ENCODE results near the gene ERLEC1.
"Not testable (repeated sequence)": the region's sequence is repeated elsewhere in the genome, so short reads cannot be mapped to it uniquely, and the experiment has no call there.

ERLEC1 gene

DNA sequence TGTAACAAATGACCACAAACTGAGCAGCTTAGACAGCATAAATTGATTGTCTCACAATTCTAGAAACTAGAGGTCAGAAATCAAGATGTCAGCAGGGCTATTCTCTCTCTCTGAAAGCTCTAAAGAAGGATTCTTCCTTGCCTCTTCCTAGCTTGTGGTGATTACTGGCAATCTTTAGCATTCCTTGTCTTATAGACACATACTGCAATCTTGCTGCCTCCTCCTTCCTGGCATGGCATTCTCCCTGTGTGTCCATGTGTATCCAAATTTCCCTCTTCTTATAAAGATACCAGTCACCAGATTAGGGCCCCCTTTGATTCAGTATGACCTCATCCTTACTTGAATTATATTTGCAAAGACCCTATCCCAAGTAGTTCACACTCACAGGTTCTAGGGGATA is 2.4 kb upstream of the ERLEC1 start:
- DNase-seq (ENCODE audit: low spot score) = no peak

DNA sequence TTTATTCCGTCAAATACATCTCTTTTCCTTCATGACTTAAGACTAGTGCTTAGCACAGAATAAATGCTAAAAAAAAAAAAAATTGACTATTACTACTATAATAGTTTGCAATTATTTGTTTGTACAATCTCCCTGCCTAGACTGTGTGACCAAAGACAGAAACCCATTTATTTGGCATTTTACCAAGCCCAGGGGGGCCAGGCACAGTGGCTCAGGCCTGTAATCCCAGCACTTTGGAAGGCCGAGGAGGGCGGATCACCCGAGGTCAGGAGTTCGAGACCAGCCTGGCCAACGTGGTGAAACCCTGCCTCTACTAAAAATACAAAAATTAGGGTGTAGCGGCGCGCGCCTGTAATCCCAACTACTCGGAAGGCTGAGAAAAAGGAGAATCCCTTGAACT is 1.5 kb upstream of the ERLEC1 start:
- DNase-seq (ENCODE audit: low spot score) = no peak

DNA sequence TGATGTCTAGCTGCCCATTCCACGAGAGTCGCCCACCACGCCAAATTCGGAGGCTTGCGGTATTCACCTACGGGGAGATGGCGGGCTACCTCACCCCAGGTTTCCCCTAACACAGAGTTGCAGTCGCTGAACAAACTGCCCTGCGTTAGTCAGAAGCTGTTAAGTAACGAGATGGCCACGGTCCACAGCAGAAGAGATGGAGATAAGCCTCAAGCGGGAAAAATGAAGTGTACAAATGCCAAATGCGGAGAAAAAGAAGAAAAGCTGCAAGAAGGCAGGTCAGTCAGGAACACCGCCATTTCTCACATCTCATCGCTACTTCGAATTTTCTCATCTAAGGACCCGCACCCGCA is 516 bp upstream of the ERLEC1 start:
- no peak for DNase-seq (ENCODE audit: low spot score)

DNA sequence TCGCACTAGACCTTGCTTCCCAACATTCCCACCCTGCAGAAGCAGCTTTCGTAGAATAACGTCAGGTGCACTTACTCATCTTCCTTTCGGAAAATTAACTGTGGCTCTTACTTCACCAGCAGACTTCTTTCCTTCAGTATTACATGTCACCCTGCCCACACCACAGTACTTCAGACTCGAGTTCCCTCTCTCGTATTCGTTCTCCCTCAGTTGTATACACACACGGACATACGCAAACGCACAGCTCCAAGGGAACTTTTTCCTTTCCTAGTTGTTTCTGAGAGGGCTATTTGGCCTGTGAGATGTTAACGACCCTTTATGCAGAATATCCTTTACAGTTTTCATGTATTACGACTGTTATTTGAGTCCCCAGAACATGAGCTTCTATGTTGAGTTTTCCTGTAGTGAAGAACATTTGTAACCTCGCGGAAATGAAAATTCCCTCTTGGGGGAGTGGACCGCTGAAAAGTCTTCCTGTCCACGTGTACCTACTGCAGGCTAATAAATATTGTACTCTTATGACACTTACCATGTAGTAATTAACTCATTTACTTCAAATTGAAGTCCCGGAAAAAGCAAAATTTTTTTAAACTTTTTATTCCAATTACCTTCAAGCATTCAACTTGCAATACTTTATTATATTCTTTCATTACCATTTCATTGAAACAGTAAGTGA is 908 bp downstream of the ERLEC1 start:
- no peak for DNase-seq (ENCODE audit: low spot score)

DNA sequence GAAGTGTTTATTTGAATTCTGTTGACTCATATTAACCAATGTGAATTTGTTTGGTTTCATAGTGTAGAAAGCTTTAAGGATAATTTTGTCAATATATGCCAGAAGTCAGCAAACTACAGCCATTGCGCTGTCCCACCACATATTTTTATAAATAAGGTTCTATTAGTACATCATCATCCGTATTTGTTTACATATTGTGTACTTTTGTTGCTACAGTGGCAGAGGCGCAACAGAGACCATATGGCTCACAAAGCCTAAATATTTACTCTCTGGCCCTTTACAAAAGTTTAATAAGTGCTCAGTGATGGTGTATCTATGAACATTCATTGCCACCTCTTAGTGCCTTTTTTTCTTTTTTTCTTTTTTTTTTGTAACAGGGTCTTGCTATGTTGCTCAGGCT is 6.4 kb downstream of the ERLEC1 start:
- no peak for DNase-seq (ENCODE audit: low spot score)

DNA sequence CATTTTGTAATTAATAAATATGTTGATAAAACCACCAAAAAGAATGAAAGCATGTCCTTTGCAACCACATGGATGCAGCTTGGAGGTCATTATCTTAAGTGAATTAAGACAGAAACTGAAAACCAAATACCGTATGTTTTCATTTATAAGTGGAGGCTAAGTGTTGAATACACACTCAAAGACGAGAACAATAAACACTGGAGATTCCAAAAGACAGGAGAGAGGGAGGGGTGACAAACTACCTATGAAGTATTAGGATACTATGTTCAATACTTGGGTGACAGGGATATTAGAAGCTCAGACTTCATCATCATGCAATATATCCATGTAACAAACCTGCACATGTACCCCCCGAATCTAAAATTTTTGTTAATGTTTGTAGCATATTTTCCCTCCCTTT is 7.0 kb downstream of the ERLEC1 start:
- no peak for DNase-seq (ENCODE audit: low spot score)

DNA sequence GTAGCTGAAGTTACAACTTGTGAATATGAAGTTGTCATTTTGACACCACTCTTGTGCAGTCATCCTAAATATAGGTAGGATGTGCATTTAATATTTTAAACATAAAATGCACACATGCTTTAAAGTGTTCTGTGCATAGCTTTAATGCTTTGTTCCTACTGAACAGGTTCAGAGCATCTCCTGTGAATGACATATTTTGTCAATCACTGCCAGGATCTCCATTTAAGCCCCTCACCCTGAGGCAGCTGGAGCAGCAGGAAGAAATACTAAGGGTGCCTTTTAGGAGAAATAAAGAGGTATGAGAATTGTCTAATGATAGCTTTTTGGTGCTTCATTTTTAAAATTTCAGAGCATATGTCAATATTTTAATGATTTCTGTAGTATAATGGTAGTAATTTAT is 14.7 kb downstream of the ERLEC1 start:
- DNase-seq (ENCODE audit: low spot score) = no peak

DNA sequence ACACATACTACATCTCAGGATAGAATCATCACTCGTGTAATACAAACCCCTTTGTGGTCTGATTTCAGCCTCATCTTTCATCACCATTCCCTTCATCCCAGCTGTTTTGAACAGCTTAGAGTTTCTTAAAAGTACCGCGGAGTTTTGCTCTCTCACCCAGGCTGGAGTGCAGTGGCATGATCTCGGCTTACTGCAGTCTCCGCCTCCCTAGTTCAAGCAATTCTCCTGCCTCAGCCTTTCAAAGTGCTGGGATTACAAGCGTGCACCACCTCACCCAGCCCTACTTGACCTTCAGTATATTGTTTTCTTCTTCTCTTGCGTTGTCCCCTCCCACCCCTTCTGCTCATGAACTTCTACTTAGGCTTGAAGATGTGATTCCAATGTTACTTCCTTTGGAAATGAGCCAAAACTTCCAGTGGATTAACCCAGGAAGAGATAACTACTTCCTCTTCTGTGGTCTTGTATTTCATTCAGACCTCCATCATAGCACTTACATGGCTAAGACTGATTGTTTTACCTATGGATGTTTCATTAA is 15.8 kb downstream of the ERLEC1 start:
- no peak for DNase-seq (ENCODE audit: low spot score)

DNA sequence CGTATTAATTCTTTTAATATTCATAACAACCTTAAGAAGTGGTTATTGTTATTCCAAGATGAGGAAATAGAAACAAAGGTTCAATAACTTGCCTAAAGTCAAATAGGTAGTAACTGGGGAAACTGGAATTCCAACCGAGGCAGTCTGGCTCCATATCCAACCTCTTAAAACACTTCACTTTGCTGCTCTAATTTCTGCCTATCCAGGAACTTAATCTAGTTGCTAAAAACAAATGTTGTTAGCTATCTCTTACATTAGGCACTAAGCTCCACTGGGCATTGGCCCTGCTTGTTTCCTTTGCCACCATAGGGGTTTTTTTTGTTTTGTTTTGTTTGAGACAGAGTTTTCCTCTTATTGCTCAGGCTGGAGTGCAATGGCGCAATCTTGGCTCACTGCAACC is 24.8 kb downstream of the ERLEC1 start:
- no peak for DNase-seq (ENCODE audit: low spot score)

DNA sequence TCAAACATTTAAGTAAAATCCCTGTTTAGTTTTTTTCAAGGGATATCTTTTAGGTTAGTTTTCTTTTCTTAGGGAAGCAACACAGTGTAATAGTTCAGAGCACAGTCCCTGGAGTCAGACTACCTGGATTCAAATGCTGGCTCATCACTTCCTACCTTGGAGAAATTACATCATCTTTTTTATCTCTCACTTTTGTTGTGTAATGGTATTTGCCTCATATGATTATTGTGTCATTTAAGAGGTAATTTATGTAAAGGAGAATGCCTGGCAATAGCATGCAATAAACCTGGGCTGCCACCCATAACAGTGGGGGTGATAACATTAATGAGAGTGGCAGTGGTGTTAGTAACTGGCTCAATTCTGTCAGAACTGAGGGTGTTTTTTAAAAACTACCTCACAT is 26.3 kb downstream of the ERLEC1 start:
- DNase-seq (ENCODE audit: low spot score) = no peak

DNA sequence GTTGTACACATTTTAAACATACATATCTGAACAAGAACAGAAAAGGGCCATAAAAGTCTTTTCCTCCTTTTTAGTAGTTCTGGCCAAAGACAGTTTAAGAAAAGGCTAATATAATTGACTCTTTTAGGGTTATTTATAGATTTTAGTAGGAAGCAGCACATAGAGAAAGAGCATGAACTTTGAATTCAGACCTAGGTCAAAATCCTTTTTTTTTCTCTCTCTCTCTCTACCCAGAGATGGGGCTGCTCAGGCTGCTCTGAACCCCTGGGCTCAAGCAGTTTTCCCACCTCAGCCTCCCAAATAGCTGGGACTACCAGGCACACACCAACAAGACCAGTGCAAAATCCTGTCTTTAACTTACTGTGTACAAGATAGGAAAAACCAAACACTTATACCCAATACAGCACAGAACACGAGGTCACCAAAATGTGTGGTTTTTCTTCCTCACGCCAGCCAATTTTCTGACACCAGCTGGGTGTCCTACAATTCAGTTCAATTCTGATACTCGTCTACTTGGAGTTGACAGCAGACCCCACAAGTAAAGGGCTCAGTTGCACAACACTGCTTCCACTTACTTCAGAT is 32.1 kb downstream of the ERLEC1 start:
- no peak for DNase-seq (ENCODE audit: low spot score)

DNA sequence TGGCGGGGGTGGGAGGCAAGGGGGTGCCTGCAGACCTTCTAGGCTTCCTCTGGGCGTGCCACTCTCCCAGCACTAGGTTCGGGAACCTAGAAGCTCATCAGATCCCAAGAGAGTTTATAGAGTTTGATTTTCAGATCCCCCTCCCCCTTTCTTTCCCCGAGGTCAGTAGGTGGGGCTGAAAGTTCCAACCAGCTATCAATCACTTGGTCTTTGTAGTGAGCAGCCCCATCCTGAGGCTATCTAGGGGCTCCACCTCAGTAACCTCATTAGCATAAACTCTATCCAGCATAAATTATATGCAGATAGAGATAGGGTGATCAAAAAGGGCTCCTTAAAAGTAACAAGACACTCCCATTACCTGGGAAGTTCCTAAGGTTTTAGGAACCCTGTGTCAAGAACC is 32.8 kb downstream of the ERLEC1 start:
- no peak for DNase-seq (ENCODE audit: low spot score)

DNA sequence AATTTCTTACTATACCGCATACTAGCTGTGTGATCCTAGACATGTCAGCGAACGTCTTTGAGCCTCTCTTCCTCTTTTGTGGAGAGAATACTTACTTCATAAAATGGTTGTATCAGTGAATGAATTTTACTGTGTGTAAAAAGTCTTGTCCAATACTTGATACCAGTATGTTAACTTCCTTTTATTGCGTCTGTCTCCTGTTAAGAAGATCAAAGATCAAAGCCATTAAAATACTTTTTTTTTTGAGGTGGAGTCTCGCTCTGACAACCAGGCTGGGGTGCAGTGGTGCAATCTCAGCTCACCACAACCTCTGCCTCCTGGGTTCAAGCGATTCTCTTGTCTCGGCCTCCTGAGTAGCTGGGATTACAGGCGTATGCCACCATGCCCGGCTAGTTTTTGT is 33.2 kb downstream of the ERLEC1 start:
- no peak for DNase-seq (ENCODE audit: low spot score)

DNA sequence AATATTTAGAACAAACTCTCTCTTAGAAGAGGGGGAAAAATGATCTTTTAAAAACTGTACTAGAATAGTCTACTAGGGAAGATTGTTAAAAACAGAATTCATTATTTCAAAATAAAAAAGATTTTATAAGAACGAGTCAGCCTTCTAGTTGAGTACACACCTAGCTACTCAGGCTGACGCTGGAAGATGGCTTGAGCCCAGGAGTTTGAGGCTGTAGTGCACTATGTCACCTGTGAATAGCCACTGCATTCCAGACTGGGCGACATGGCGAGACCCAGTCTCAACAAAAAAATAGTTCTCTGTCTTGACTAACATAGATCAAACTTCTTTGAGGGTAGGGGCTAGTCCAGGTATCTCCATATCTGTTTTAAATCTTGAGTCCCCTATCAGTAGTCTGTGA is 33.9 kb downstream of the ERLEC1 start:
- no peak for DNase-seq (ENCODE audit: low spot score)

DNA sequence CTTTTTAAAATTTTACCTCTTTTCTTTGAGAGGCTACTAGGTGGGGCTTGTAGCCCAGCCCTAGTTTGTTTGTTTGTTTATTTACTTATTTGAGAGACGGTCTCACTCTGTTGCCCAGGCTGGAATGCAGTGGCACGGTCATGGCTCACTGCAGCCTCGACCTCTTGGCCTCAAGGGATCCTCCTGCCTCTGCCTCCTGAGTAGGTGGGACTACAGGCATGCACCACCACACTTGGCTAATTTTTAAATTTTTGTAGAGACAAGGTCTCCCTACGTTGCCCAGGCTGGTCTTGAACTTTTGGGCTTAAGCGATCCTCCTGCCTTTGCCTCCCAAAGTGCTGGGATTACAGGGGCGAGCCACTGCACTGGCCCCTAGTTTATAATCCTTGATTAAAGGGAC is 35.0 kb downstream of the ERLEC1 start:
- no peak for DNase-seq (ENCODE audit: low spot score)

DNA sequence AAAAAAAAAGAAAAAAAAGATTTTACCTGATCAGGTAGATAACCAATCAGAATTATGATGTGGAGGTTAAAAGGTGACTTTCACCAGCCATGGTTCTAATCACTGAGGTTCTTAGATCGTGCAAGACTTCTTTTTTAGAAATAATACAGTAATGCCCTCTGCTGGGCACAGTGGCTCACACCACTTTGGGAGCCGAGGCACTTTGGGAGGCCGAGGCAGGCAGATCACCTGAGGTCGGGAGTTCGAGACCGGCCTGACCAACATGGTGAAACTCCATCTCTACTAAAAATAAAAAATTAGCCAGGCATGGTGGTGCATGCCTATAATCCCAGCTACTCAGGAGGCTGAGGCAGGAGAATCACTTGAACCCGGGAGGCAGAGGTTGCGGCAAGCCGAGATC is 36.8 kb downstream of the ERLEC1 start:
- not testable (repeated sequence) for DNase-seq (ENCODE audit: low spot score)

DNA sequence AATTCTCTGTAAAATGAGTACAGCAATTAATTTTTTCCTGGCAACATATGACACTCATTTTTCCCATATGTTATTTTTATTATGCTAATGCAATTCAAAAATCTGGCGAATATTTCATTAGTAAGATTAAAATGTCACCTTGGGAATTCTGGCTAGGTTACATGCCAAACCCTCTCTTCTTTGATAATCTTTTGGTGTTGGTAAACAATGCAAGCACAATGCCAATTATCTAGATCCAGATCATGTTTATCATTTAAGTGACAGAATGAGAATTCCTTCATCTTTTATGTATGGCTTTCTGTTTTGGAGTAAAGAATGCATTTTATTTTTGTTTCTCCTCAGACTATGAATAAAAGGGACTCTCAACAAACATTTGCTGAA is 39.2 kb downstream of the ERLEC1 start:
- DNase-seq (ENCODE audit: low spot score) = no peak

DNA sequence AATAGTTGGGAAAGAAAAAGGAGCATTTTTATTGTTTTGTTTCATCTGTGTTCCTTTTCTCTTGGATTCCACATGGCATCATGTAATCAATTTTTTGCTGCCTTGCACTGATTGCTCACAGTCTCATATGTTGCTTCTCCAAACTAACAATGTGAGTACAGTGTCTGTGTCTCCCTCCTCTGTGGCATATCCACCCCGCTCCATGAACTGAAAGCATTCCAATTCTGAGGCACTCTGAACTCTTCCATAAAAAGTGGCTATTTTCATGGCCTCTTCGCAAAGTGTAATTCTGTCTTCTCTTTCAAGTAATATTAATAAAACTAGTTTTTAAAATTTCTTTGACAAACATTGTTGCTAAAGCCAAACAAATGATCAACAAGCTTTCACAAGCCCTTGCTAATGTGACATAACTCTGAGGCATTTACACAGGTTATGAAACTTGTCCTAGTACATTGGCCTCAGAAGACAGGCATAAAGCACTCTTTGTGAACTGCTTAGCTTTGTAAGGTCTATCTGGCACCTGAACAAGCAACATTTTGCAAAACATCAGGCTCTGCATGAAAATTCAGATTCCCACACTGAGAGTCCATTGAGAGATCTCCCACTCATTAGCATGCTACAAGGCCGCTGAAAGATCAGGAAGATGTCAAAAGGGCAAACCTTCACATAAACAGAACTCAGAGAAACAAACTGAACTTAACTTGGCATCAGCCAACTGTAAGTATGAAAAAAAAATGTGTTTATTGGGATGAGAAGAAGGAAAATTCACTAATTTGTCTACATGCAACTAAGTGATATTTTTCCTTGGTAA is 39.9 kb downstream of the ERLEC1 start:
- peak; percentile 81 for DNase-seq (ENCODE audit: low spot score)

DNA sequence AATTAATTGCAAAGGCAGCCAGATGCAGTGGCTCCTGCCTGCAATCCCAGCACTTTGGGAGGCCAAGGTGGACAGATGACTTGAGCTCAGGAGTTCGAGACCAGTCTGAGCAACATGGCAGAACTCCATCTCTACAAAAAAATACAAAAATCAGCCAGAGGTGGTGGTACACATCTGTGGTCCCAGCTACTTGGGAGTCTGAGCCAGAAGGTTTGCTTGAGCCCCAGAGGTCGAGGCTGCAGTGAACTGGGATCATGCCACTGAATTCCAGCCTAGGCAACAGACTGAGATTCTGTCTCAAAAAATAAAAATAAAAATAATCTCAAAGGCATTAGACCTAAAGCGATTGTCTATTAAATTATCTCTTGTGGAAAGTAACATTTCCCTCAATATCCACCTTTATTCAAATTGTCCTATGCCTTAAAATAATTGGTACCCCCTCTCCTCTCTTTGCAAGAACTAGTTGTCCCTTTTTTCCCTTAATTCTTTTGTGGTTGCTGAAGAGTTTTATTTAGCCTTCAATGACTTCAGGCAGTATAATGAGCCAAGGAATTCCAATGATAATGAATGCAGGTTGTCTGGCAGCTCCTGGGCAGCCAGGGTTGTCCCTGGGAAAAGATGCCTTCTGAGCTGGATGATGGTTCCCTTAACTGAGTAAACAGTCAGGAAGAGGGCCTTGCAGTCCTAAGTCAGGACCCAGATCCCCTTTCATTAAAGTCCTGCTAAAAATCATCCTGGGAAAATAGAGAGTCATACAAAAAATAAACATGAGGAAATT is 40.7 kb downstream of the ERLEC1 start:
- DNase-seq (ENCODE audit: low spot score) = no peak

DNA sequence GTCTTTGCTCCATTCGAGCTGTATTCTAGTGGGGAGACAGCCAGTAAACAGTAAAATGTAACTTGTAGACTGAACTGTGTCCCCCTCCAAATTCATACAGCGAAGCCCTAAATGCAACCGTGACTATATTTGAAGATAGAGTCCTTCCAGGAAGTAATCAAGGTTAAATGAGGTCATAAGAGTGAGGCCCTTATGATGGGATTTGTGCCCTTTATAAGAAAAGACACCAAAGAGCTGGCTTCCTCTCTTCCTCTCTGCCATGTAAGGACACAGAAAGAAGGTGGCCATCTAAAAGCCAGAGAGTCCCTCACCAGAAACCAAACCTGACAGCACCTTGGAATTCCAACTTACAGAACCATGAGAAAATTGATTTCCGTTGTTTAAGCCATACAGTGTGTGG is 41.5 kb downstream of the ERLEC1 start:
- DNase-seq (ENCODE audit: low spot score) = no peak

DNA sequence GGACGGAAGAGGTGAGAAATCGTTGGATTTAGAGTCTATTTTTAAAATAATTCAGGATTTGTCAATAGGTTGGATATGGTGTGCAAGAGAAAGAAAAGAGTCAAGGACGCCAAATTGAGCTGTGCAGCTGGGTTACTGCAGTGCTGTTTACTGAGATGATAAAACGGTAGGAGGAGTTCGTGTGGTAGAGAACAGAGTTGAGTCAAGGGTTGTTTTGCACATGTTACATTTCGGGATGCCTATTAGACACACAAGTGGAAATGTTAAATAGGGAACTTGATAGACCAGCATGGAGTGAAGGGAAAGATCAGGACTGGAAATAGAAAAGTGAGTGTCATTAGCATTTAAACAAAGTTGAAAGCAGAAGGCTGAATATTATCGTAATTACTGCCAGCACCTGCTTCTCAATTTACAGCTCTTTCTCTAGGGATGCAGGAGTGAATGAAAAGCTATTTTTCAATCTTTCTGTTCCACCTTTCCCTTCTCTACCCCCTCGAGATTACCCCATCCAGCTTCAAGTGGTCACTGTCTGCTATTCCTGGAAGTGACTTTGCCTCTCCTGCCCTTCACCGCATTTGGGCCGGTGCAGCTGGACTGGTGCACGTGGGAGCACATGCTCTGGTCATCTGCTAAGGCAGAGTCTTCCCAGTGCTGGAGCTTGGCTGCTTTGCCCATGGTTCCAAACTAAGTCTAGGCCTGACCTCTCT is 42.6 kb downstream of the ERLEC1 start:
- no peak for DNase-seq (ENCODE audit: low spot score)

DNA sequence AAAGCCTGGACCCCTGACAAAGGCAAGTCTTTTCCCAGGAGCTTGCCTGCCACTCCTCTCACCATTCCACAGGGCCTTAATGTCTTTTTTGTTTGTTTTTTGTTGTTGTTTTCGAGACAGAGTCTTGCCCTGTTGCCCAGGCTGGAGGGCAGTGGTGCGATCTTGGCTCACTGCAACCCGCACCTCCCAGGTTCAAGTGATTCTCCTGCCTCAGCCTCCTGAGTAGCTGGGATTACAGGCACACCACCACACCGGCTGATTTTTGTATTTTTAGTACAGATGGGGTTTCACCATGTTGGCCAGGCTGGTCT is 43.1 kb downstream of the ERLEC1 start:
- DNase-seq (ENCODE audit: low spot score) = not testable (repeated sequence)

Measured in COLO829 (cell line).